PFSK-1 (cell line): ENCODE results near the gene FKBP8.

Experiments used
- FOXP2 ChIP-seq: optimal IDR thresholded peaks from 2 replicates; pipeline ENCODE3; 2011; ENCODE audit warnings: borderline replicate concordance, control low read depth, inconsistent platforms; ENCODE audit not compliant: insufficient read depth; ENCODE audit errors: extremely low read length, extremely low read depth
- POLR2AphosphoS5 ChIP-seq: IDR thresholded peaks from 2 replicates; pipeline ENCODE4 v1.6.1; 2012; ENCODE audit warnings: low read depth, mild to moderate bottlenecking, control low read depth, low read length, moderate library complexity
- SIN3A ChIP-seq: IDR thresholded peaks from 2 replicates; pipeline ENCODE4 v1.6.1; 2012; ENCODE audit warnings: mild to moderate bottlenecking, low read length, moderate library complexity, borderline replicate concordance; ENCODE audit not compliant: insufficient read depth
- TAF1 ChIP-seq: IDR thresholded peaks from 2 replicates; pipeline ENCODE4 v1.6.1; 2012; ENCODE audit warnings: low read length, control low read depth, borderline replicate concordance; ENCODE audit not compliant: insufficient read depth
- TF ChIP-seq, protein P1 (sequence below), 2 experiments: IDR thresholded peaks; 2 replicates each; pipeline versions ENCODE4 v1.6.1 to v1.8.0; 2011 to 2012; ENCODE audit warnings: low read depth in 2 of 2, low read length in 2 of 2, control low read depth in 1 of 2, inconsistent platforms in 1 of 2, mild to moderate bottlenecking in 1 of 2, moderate library complexity in 1 of 2; ENCODE audit not compliant: insufficient read depth in 1 of 2

DNA sequence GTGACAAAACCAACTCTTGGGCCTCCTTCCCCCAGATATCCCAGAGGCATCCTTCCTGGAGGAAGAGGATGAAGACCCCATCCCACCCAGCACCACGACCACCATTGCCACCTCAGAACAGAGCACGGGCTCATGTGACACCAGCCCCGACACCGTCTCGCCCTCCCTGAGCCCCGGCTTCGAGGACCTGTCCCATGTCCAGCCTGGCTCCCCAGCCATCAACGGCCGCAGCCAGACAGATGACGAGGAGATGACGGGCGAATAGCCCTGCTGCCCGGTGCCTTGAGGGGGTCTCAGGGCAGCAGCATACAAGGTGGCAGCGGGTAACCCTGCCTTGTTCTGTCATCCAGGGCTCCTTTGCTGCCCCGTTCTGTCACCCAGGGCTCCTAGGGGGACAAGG is 25.0 kb upstream of the FKBP8 start:
- TF ChIP-seq SIN3A (no peak), TAF1 (no peak), POLR2AphosphoS5 (no peak), FOXP2 (no peak)
- TF ChIP-seq, protein P1, sequence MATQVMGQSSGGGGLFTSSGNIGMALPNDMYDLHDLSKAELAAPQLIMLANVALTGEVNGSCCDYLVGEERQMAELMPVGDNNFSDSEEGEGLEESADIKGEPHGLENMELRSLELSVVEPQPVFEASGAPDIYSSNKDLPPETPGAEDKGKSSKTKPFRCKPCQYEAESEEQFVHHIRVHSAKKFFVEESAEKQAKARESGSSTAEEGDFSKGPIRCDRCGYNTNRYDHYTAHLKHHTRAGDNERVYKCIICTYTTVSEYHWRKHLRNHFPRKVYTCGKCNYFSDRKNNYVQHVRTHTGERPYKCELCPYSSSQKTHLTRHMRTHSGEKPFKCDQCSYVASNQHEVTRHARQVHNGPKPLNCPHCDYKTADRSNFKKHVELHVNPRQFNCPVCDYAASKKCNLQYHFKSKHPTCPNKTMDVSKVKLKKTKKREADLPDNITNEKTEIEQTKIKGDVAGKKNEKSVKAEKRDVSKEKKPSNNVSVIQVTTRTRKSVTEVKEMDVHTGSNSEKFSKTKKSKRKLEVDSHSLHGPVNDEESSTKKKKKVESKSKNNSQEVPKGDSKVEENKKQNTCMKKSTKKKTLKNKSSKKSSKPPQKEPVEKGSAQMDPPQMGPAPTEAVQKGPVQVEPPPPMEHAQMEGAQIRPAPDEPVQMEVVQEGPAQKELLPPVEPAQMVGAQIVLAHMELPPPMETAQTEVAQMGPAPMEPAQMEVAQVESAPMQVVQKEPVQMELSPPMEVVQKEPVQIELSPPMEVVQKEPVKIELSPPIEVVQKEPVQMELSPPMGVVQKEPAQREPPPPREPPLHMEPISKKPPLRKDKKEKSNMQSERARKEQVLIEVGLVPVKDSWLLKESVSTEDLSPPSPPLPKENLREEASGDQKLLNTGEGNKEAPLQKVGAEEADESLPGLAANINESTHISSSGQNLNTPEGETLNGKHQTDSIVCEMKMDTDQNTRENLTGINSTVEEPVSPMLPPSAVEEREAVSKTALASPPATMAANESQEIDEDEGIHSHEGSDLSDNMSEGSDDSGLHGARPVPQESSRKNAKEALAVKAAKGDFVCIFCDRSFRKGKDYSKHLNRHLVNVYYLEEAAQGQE (IDR thresholded peaks at IDR 0.05; ENCODE audit: insufficient read depth in 1 of 2, low read depth in 2 of 2, low read length in 2 of 2) = no peak
